ENCODE results near the gene STXBP5. TPM values are rescaled to one million over a fixed set of nuclear protein-coding genes. Genes with fewer than 3 reads are reported as not detected.

STXBP5 gene
- total RNA-seq, 4 donors from 2014 or later: 26.9 to 45.9 (median 29.3) TPM

DNA sequence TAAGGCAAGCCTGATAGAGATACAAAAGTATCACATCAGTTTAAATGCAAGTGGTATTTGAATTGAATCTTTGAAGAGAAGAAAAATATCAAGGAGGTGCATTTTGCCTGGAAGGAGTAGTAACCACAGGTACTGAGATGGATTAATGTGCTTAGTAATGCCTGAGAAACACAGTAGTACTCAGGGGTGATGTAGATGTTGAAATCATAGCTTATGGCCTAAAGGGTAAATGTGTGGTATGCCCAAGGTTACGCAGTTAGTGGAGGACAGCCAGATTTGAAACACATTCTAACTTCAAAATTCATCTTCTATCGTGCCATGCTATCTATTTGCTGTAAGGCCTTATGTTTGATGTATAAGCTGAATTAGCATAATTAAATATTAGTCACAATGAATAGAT lies 55.9 kb downstream of the STXBP5 start:
- no peak for TF ChIP-seq POLR2A (IDR thresholded peaks at IDR 0.05)
- TF ChIP-seq CTCF (IDR thresholded peaks at IDR 0.05): no peak
- no peak overlapping the region for H3K27ac ChIP-seq
- H3K27me3 ChIP-seq: no peaks in the 10 kb centered on the region
- H3K9me3 ChIP-seq: no peaks in the 10 kb centered on the region
- no peak for DNase-seq
- H3K4me3 ChIP-seq (replicated peaks in 1 of 3): no peak overlapping the region
- H3K36me3 ChIP-seq: no peaks in the 10 kb centered on the region
- intact Hi-C loops (cut with DNase I): no loop called here
- no peaks in the 10 kb centered on the region for H3K4me1 ChIP-seq
- 97 to 100% methylated on average over 2 of the region's 2 CpGs for WGBS, 2 donors

- H3K9me3 ChIP-seq: no peaks in the 10 kb centered on the region
- 43 to 59% methylated on average over 1 of the region's 1 CpG for WGBS, 2 donors
- intact Hi-C loops (cut with DNase I): no loop called here
- no peaks in the 10 kb centered on the region for H3K4me1 ChIP-seq
- no peak overlapping the region for H3K4me3 ChIP-seq (replicated peaks in 1 of 3)
- no peak for TF ChIP-seq POLR2A (IDR thresholded peaks at IDR 0.05)
- TF ChIP-seq CTCF (IDR thresholded peaks at IDR 0.05): no peak
- peaks cover 0 to 3% of the 10 kb centered on the region in 2 donors for H3K36me3 ChIP-seq
- no peaks in the 10 kb centered on the region for H3K27me3 ChIP-seq
- H3K27ac ChIP-seq: no peak overlapping the region
- DNase-seq: no peak
These were observed 58.7 kb downstream of the STXBP5 start for GRCh38 chr6:147262946-147263345.

- peaks cover 0 to 3% of the 10 kb centered on the region in 2 donors for H3K36me3 ChIP-seq
- no peak for TF ChIP-seq POLR2A (IDR thresholded peaks at IDR 0.05)
- TF ChIP-seq CTCF (IDR thresholded peaks at IDR 0.05): no peak
- no peak for DNase-seq
- H3K4me1 ChIP-seq: no peaks in the 10 kb centered on the region
- H3K27me3 ChIP-seq: no peaks in the 10 kb centered on the region
- H3K27ac ChIP-seq: no peak overlapping the region
- no peaks in the 10 kb centered on the region for H3K9me3 ChIP-seq
- no peak overlapping the region for H3K4me3 ChIP-seq (replicated peaks in 1 of 3)
- 95 to 98% methylated on average over 3 of the region's 3 CpGs for WGBS, 2 donors
- intact Hi-C loops (cut with DNase I): no loop called here
These were observed 62.6 kb downstream of the STXBP5 start for GRCh38 chr6:147266821-147267220.

- no peak for DNase-seq
- no peak for TF ChIP-seq POLR2A (IDR thresholded peaks at IDR 0.05)
- TF ChIP-seq CTCF (IDR thresholded peaks at IDR 0.05): no peak
- no peak overlapping the region for H3K4me3 ChIP-seq (replicated peaks in 1 of 3)
- no peaks in the 10 kb centered on the region for H3K4me1 ChIP-seq
- H3K27me3 ChIP-seq: no peaks in the 10 kb centered on the region
- peaks cover 0 to 3% of the 10 kb centered on the region in 2 donors for H3K36me3 ChIP-seq
- intact Hi-C loops (cut with DNase I): no loop called here
- no peak overlapping the region for H3K27ac ChIP-seq
- WGBS, 2 donors: 96 to 99% methylated on average over 2 of the region's 2 CpGs
- no peaks in the 10 kb centered on the region for H3K9me3 ChIP-seq
These were observed 63.4 kb downstream of the STXBP5 start for GRCh38 chr6:147267658-147268057.

GRCh38 chr6:147268254-147268653 lies 64.0 kb downstream of the STXBP5 start:
- Histone ChIP-seq H3K4me1 (no peaks in the 10 kb centered on the region), H3K9me3 (no peaks in the 10 kb centered on the region), H3K27me3 (no peaks in the 10 kb centered on the region), H3K36me3 (peaks cover 0 to 3% of the 10 kb centered on the region in 2 donors), H3K4me3 (replicated peaks in 1 of 3) (no peak overlapping the region), H3K27ac (no peak overlapping the region)
- DNase-seq: no peak
- intact Hi-C loops (cut with DNase I): no loop called here
- TF ChIP-seq CTCF (IDR thresholded peaks at IDR 0.05) (no peak), POLR2A (IDR thresholded peaks at IDR 0.05) (no peak)

Data from thyroid gland (tissue), 4 donors.